ELF-1 (cell line): Measurements from ENCODE around the gene EFEMP2.

ENCODE experiments used
- DNase-seq: peaks from one replicate; pipeline ENCODE4 v3.0.0-alpha.2; 2016; ENCODE audit warnings: low read depth, low spot score

EFEMP2 gene

GRCh38 chr11:65826984-65827735 lies 45.4 kb downstream of the EFEMP2 start:
- no peak for DNase-seq

GRCh38 chr11:65822776-65823528 lies 49.6 kb downstream of the EFEMP2 start:
- no peak for DNase-seq

- DNase-seq: no peak
Observed at GRCh38 chr11:65821107-65821506, 51.5 kb downstream of the EFEMP2 start.

DNA sequence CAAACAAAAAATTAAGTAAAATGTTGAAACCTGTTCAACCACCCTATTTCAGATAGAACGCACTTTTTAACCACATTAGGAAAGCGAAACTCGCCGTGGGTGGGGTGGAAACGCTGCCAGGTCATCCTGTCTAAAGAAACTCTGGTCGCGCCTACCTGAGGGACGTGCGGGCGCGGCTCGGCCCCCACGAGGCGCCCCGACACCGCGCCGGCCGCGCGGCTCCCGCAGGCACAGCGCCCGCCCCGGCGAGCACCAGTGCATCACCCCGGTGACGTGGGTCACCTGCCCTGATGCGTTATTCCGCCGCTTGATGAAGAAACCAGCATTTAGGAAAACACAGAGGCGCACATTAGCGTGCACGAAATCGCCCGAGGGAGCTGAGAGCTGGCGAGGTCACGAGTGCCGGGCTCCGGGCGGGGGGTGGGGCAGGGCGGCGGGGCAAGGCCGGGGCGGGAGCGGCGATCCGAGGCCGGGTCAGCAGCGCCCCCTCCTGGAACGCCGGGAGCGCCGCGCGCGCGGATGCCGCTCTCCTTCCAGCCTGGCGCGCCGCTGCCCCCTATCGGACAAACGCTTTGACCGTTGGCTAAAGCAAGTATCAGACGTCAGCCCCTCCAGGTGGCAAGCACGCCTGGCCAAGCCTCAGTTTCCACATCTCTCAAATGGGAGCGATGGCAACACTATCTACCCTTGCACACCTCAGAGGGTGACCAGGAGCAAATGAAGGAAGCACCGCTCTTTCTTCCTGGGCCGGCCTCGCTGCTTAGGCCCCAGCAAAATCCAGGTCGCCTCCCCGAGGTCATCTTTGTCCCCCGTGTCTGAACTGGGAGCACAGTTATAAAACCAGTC lies 54.5 kb downstream of the EFEMP2 start:
- peak; percentile 93 for DNase-seq

DNA sequence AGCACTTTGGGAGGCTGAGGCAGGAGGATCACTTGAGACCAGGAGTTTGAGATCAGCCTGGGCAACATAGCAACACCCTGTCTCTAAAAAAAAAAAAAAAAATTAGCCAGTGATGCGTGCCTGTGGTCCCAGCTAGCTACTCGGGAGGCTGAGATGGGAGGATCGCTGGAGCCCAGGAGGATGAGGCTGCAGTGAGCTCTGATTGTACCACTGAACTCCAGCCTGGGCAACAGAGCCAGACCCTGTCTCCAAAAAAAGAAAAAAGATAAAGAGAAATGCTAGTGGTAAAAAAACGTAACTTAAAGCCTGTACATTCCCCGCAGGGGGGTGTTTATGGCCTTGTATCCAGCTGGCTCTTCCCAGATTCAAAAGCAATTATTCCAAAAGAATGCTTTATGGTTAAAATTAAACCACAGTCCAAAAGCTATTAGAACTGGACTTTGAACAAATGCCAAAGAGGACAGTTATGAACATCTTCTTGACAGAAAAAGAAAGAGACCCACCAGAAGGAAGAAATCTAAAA lies 55.2 kb downstream of the EFEMP2 start:
- DNase-seq: no peak

GRCh38 chr11:65816696-65817095 lies 55.9 kb downstream of the EFEMP2 start:
- no peak for DNase-seq
